Activated CD8-positive, alpha-beta memory T cell treated with anti-CD3 and anti-CD28 coated beads for 24 hours (primary cell): ENCODE measurements around the gene CAMK2D.

Source experiments
- DNase-seq: peaks from one replicate; pipeline ENCODE4 v3.0.0-alpha.2; 2020

Gene CAMK2D

DNA sequence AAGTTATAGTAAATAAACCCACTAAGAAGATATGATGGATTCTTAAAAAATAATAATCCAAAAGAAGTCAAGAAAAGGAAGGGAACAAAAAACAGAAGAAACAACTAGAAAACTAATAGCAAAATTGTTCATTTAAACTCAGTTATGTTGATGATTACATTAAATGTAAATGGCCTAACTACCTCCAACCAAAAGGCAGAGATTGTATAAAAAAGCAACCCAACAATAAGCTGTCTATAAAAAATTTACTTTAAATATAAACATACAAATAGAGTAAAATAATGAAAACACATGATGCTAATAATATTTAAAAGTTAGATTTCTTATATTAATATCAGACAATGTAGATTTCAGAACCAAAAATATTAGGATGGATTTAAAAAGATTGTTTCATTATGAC, 340.6 kb downstream of the CAMK2D start:
- DNase-seq: no peak

DNA sequence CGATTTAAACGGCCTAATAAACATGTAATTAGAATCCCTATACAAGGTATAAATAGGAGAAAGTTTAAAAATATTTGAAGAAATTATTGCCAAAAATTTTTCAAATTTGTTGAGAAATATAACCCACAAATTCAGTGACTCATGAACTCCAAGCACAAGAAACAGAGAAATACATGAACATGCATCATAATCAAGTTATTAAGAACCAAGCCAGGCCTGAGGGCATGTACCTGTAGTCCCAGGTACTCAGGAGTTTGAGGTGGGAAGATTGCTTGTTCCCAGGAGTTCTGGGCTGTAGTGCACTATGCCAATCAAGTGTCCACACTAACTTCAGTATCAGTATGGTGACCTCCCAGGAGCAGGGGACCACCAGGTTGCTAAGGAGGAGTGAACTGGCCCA, 341.9 kb downstream of the CAMK2D start:
- no peak for DNase-seq

- no peak for DNase-seq
Observed at GRCh38 chr4:113411496-113411938, 350.0 kb downstream of the CAMK2D start.

DNA sequence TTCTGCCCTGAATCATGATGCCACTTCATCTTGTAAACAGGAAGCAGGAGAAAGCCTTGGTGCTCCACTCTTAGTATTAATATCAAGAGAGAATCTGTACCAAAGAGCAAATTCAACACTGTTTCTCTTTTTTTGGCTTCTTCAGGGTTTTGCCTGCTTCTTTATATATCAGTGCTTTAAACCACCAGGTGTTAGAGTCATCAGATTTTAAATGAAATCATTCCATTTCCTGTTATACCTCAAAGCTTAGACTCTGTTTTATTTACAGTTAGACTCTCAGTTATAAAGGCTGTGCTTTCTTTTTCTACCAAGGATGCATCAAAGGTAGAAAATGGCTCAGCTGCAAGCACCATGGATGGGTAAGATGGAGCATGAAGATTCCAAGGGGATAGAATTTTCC, 350.9 kb downstream of the CAMK2D start:
- no peak for DNase-seq

DNA sequence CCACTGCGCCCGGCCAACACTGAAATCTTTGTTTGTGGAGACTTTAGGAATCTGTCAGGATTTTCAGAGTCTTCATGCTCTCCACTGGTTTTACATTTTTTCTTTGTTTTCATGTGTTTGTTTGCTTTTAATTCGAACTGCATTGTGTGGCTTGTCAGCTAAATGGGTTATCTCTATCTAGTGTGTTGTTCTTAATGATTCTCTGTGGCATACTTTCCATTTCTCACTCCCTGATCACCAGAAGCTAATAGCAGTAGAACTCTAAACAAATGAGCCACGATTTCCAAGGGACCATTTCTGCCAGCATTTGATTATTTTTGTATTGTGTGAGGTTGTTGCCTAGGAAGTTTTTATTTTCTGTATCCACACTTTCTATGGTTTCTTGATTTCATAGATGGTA, 352.4 kb downstream of the CAMK2D start:
- DNase-seq: no peak

GRCh38 chr4:113407409-113407808, 354.1 kb downstream of the CAMK2D start:
- no peak for DNase-seq

GRCh38 chr4:113406723-113407016, 354.9 kb downstream of the CAMK2D start:
- no peak for DNase-seq

- no peak for DNase-seq
Observed at GRCh38 chr4:113405874-113406722, 355.4 kb downstream of the CAMK2D start.

DNA sequence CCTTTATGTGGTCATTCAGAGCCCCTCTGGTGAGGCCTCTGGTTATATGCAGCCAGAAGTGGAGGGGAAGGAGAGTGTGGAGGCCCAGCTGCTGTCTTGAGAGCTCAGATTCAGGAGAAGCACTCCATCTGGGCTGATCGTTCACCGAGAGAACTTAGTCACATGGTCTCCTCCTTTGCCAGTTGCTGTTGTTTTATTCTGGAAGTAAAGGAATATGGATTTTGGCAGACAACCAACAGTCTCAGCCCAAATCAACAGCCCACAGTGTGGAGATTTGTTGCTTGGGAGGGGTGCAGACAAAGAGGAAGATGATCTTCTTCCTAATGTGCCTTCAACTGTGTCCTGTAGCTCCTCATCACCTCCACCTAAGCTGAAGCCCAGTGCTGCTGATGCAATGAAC, 356.7 kb downstream of the CAMK2D start:
- no peak for DNase-seq

GRCh38 chr4:113404167-113404571, 357.4 kb downstream of the CAMK2D start:
- no peak for DNase-seq
